ENCODE measurements around the gene TEAD1.

Gene TEAD1

GRCh38 chr11:12927221-12927620, 253.0 kb downstream of the TEAD1 start:
- DNase-seq (ENCODE audit: low read depth in 1 of 2, low spot score in 1 of 2) = no peak
- Histone ChIP-seq H3K27ac (replicated peaks) (no peak overlapping the region), H3K4me3 (replicated peaks; ENCODE audit: insufficient read depth, low read length) (no peak overlapping the region), H3K27me3 (ENCODE audit: insufficient read depth, poor library complexity, severe bottlenecking) (no peaks in the 10 kb centered on the region)
- TF ChIP-seq GABPA (IDR thresholded peaks at IDR 0.05; ENCODE audit: low read depth) (no peak), SPI1 (IDR thresholded peaks at IDR 0.05; ENCODE audit: borderline replicate concordance, low read depth) (no peak), POLR2AphosphoS5 (IDR thresholded peaks at IDR 0.05; ENCODE audit: low read depth) (no peak)
- TF ChIP-seq, protein P1, sequence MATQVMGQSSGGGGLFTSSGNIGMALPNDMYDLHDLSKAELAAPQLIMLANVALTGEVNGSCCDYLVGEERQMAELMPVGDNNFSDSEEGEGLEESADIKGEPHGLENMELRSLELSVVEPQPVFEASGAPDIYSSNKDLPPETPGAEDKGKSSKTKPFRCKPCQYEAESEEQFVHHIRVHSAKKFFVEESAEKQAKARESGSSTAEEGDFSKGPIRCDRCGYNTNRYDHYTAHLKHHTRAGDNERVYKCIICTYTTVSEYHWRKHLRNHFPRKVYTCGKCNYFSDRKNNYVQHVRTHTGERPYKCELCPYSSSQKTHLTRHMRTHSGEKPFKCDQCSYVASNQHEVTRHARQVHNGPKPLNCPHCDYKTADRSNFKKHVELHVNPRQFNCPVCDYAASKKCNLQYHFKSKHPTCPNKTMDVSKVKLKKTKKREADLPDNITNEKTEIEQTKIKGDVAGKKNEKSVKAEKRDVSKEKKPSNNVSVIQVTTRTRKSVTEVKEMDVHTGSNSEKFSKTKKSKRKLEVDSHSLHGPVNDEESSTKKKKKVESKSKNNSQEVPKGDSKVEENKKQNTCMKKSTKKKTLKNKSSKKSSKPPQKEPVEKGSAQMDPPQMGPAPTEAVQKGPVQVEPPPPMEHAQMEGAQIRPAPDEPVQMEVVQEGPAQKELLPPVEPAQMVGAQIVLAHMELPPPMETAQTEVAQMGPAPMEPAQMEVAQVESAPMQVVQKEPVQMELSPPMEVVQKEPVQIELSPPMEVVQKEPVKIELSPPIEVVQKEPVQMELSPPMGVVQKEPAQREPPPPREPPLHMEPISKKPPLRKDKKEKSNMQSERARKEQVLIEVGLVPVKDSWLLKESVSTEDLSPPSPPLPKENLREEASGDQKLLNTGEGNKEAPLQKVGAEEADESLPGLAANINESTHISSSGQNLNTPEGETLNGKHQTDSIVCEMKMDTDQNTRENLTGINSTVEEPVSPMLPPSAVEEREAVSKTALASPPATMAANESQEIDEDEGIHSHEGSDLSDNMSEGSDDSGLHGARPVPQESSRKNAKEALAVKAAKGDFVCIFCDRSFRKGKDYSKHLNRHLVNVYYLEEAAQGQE (IDR thresholded peaks at IDR 0.05; ENCODE audit: insufficient replicate concordance, low read depth) = no peak
- TF ChIP-seq, protein P2, sequence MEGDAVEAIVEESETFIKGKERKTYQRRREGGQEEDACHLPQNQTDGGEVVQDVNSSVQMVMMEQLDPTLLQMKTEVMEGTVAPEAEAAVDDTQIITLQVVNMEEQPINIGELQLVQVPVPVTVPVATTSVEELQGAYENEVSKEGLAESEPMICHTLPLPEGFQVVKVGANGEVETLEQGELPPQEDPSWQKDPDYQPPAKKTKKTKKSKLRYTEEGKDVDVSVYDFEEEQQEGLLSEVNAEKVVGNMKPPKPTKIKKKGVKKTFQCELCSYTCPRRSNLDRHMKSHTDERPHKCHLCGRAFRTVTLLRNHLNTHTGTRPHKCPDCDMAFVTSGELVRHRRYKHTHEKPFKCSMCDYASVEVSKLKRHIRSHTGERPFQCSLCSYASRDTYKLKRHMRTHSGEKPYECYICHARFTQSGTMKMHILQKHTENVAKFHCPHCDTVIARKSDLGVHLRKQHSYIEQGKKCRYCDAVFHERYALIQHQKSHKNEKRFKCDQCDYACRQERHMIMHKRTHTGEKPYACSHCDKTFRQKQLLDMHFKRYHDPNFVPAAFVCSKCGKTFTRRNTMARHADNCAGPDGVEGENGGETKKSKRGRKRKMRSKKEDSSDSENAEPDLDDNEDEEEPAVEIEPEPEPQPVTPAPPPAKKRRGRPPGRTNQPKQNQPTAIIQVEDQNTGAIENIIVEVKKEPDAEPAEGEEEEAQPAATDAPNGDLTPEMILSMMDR (IDR thresholded peaks at IDR 0.05; ENCODE audit: insufficient read depth, low read length) = no peak

- Histone ChIP-seq H3K27me3 (ENCODE audit: insufficient read depth, poor library complexity, severe bottlenecking) (no peaks in the 10 kb centered on the region), H3K27ac (replicated peaks) (no peak overlapping the region), H3K4me3 (replicated peaks; ENCODE audit: insufficient read depth, low read length) (no peak overlapping the region)
- DNase-seq (ENCODE audit: low read depth in 1 of 2, low spot score in 1 of 2) = no peak
- TF ChIP-seq POLR2AphosphoS5 (IDR thresholded peaks at IDR 0.05; ENCODE audit: low read depth) (no peak), SPI1 (IDR thresholded peaks at IDR 0.05; ENCODE audit: borderline replicate concordance, low read depth) (no peak), GABPA (IDR thresholded peaks at IDR 0.05; ENCODE audit: low read depth) (no peak)
- TF ChIP-seq, protein P1 (IDR thresholded peaks at IDR 0.05; ENCODE audit: insufficient replicate concordance, low read depth) = no peak
- TF ChIP-seq, protein P2 (IDR thresholded peaks at IDR 0.05; ENCODE audit: insufficient read depth, low read length) = no peak
Observed at GRCh38 chr11:12927886-12928285, 253.7 kb downstream of the TEAD1 start.

DNA sequence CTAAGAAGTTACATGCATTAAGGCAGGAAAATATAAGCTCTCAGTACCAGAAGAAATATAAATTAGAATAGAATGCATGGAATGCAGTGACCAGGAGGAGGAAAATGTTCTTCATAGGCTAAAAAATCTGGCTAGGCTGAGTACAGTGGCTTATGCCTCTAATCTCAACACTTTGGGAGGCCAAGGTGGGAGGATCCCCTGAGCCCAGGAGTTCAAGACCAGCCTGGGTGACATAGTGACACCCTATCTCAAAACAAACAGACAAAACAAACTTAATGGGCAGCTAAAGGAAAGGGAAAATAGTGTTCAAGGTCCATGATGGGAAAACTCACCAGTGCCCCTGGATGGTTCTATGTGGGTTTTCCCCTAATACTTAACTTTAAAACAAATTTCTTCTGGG, 256.6 kb downstream of the TEAD1 start:
- Histone ChIP-seq H3K4me3 (replicated peaks; ENCODE audit: insufficient read depth, low read length) (no peak overlapping the region), H3K27me3 (ENCODE audit: insufficient read depth, poor library complexity, severe bottlenecking) (no peaks in the 10 kb centered on the region), H3K27ac (replicated peaks) (no peak overlapping the region)
- TF ChIP-seq GABPA (IDR thresholded peaks at IDR 0.05; ENCODE audit: low read depth) = no peak
- TF ChIP-seq, protein P2 (IDR thresholded peaks at IDR 0.05; ENCODE audit: insufficient read depth, low read length) = no peak
- no peak for TF ChIP-seq POLR2AphosphoS5 (IDR thresholded peaks at IDR 0.05; ENCODE audit: low read depth)
- no peak for TF ChIP-seq SPI1 (IDR thresholded peaks at IDR 0.05; ENCODE audit: borderline replicate concordance, low read depth)
- TF ChIP-seq, protein P1 (IDR thresholded peaks at IDR 0.05; ENCODE audit: insufficient replicate concordance, low read depth) = no peak
- no peak for DNase-seq (ENCODE audit: low read depth in 1 of 2, low spot score in 1 of 2)
